Activated B cell treated with CpG ODN at 0.5 μM for 24 hours (primary cell): ENCODE measurements around the gene PRTFDC1. TPM values are rescaled to one million over a fixed set of nuclear protein-coding genes. Genes with fewer than 3 reads are reported as not detected.
"Not testable (repeated sequence)": the region's sequence is repeated elsewhere in the genome, so short reads cannot be mapped to it uniquely, and the experiment has no call there.

Experiments used
- ATAC-seq: fragments of 200-7000 bp; cut with Tn5 transposase; one replicate; pipeline ENCODE4 v1.10.0; 2021; ENCODE audit warnings: low read depth, mild to moderate bottlenecking, moderate library complexity
- CTCF ChIA-PET: fragments of 350-600 bp; sonication (Branson Sonifier 250); formaldehyde crosslinking; loops from one replicate; lab custom pipeline; 2021; ENCODE audit warnings: antibody characterized with exemption; lab: Charles Lee
- POLR2A ChIA-PET: fragments of 350-600 bp; sonication (Branson Sonifier 250); formaldehyde crosslinking; loops from one replicate; lab custom pipeline; 2021; ENCODE audit warnings: antibody characterized with exemption; lab: Charles Lee
- DNase-seq: peaks from one replicate; pipeline ENCODE4 v3.0.0; 2022
- H3K27ac Mint-ChIP-seq: one replicate; pipeline ENCODE4 v1.8.0; 2020; ENCODE audit warnings: mixed read lengths
- H3K27me3 Mint-ChIP-seq: one replicate; pipeline ENCODE4 v1.8.0; 2021; ENCODE audit warnings: mixed read lengths
- H3K36me3 Mint-ChIP-seq: one replicate; pipeline ENCODE4 v1.8.0; 2021; ENCODE audit warnings: low read depth, mixed read lengths
- H3K4me1 Mint-ChIP-seq: one replicate; pipeline ENCODE4 v1.8.0; 2021; ENCODE audit warnings: mixed read lengths
- H3K4me3 Mint-ChIP-seq: one replicate; pipeline ENCODE4 v1.8.0; 2020; ENCODE audit warnings: mild to moderate bottlenecking, mixed read lengths
- H3K9me3 Mint-ChIP-seq: one replicate; pipeline ENCODE4 v1.8.0; 2020; ENCODE audit warnings: mixed read lengths
- intact Hi-C: fragments of 100-400 bp; cut with micrococcal nuclease; formaldehyde crosslinking; loops from one replicate; pipeline ENCODE4 v1.15.1; 2024
- total RNA-seq: library from RNA; stranded (reverse); gene quantifications from 2 replicates; pipeline ENCODE4 v1.2.3, GENCODE V29; 2022
- TF ChIP-seq, protein P1 (sequence below): fragments of 200-600 bp; IDR thresholded peaks from one replicate; pipeline ENCODE4 v1.8.0; 2022; ENCODE audit warnings: antibody characterized with exemption, mild to moderate bottlenecking

PRTFDC1 gene
- total RNA-seq, 1 donor from 2014 or later, result not detected

DNA sequence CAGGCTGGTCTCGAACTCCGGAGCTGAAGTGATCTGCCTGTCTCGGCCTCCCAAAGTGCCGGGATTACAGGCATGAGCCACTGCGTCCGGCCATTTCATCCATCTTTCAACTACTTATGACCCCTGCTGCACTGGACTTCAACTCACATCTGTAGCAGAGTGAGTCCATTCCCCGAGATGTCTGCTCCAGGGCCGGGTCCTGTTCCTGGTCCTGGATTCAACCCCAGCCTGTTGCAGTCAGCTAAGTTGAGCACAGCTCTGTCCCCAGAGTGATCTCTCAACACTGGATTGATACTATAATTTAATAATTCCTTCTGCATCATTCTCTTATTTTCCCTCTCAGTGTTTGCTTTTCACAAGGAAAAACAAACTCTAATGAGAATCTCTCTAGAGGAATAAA, 25.8 kb downstream of the PRTFDC1 start:
- POLR2A ChIA-PET, result no interaction called here
- intact Hi-C loops, result no loop called here
- CTCF ChIA-PET, result no interaction called here

DNA sequence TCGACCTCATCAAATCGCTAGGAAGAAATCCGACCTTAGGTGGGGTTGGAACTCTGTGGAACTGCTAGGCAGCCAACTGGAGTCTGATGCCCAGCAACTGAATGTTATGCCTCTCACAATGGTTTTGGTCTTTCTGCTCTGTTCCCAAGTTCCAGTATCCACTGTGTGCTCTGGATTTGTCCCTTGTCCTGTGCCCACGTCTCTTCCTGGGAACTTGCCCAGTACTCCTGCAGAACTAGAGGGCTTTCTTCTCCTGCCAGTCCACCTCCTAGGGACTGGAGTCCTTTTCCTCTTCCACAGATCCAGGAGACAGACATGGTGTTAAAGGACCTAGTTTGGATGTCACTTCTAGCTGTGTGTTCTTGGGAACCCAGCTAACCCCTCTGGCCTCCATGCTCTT, 26.6 kb downstream of the PRTFDC1 start:
- ChIA-PET CTCF (no interaction called here), POLR2A (no interaction called here)
- no peak for DNase-seq
- intact Hi-C loops, result no loop called here
- ATAC-seq, result no peak
- Mint-ChIP-seq H3K9me3 (peaks cover 9% of the 10 kb centered on the region), H3K36me3 (peaks cover 6% of the 10 kb centered on the region), H3K4me3 (no peak overlapping the region), H3K27me3 (no peaks in the 10 kb centered on the region), H3K27ac (no peak overlapping the region), H3K4me1 (peaks cover 17% of the 10 kb centered on the region)
- TF ChIP-seq, protein P1, sequence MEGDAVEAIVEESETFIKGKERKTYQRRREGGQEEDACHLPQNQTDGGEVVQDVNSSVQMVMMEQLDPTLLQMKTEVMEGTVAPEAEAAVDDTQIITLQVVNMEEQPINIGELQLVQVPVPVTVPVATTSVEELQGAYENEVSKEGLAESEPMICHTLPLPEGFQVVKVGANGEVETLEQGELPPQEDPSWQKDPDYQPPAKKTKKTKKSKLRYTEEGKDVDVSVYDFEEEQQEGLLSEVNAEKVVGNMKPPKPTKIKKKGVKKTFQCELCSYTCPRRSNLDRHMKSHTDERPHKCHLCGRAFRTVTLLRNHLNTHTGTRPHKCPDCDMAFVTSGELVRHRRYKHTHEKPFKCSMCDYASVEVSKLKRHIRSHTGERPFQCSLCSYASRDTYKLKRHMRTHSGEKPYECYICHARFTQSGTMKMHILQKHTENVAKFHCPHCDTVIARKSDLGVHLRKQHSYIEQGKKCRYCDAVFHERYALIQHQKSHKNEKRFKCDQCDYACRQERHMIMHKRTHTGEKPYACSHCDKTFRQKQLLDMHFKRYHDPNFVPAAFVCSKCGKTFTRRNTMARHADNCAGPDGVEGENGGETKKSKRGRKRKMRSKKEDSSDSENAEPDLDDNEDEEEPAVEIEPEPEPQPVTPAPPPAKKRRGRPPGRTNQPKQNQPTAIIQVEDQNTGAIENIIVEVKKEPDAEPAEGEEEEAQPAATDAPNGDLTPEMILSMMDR, result no peak

More for the DNA sequence above, 25.8 kb downstream of the PRTFDC1 start:
- ATAC-seq (no peak), DNase-seq (no peak)
- TF ChIP-seq, protein P1, result no peak
- Mint-ChIP-seq H3K27ac (no peak overlapping the region), H3K4me3 (no peak overlapping the region), H3K9me3 (peaks cover 9% of the 10 kb centered on the region), H3K27me3 (no peaks in the 10 kb centered on the region), H3K4me1 (peaks cover 17% of the 10 kb centered on the region), H3K36me3 (peaks cover 6% of the 10 kb centered on the region)

- CTCF ChIA-PET, H3K27me3 Mint-ChIP-seq: not testable (repeated sequence)
Observed at GRCh38 chr10:24924483-24924882, 27.9 kb downstream of the PRTFDC1 start.

GRCh38 chr10:24922222-24922868, 30.1 kb downstream of the PRTFDC1 start:
- H3K27me3 Mint-ChIP-seq, H3K27ac Mint-ChIP-seq, DNase-seq, POLR2A ChIA-PET, H3K36me3 Mint-ChIP-seq, H3K4me1 Mint-ChIP-seq, H3K4me3 Mint-ChIP-seq, intact Hi-C loops, ATAC-seq, CTCF ChIA-PET: not testable (repeated sequence)
- peaks cover 11% of the 10 kb centered on the region for H3K9me3 Mint-ChIP-seq

More at GRCh38 chr10:24924483-24924882, 27.9 kb downstream of the PRTFDC1 start:
- peaks cover 11% of the 10 kb centered on the region for H3K9me3 Mint-ChIP-seq
- H3K4me1 Mint-ChIP-seq, POLR2A ChIA-PET, DNase-seq, H3K36me3 Mint-ChIP-seq, H3K27ac Mint-ChIP-seq, ATAC-seq, intact Hi-C loops, H3K4me3 Mint-ChIP-seq: not testable (repeated sequence)

DNA sequence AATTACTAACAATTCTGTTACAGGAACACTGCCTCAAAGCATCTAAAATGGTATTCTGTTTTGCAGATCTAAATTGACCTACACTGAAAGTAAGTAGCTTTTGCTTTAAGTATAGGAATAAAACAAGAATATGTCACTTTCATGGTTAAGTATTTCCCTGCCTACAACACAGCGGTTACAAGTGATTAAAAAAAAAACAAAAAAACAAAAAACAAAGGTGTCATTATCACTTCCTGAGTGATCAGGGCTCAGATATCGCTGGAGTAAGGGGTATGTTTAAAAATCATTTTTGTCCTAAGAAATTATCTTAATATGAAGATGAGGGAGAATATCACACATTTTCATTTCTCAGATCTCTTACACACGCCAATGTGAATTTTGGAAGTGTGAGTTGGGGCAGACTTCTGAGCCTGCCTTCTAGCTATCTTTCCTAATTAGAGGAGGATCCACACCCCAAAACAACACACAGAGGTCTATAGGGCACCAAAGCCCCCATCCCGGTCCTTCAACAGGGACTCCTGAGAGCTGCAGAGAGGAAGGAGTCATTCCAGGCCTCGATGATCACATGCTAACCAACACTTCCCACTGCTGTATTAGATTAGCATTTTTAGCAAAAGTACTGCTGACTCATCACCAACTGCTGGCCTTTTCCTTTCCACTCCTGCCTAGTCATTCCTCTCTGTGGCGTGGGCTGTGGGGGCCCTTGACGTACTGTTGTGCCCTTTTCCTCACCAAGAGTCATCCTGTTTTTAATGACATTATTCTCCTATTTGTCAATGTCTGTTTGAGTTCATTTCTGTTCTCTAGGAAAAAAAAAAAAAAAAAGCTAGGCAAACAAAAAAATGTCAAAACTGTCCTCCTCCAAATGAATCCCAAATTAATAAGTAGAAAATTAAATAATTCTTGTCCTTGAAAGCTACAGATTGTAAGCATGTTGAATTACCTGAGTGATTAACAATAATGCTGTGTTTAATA, 31.2 kb downstream of the PRTFDC1 start:
- TF ChIP-seq, protein P1, result no peak
- intact Hi-C loops, result no loop called here
- Mint-ChIP-seq H3K27ac (no peak overlapping the region), H3K27me3 (no peaks in the 10 kb centered on the region), H3K4me3 (no peak overlapping the region), H3K4me1 (no peaks in the 10 kb centered on the region), H3K9me3 (peaks cover 11% of the 10 kb centered on the region), H3K36me3 (peaks cover 6% of the 10 kb centered on the region)
- ChIA-PET POLR2A (no interaction called here), CTCF (no interaction called here)
- no peak for DNase-seq
- no peak for ATAC-seq

DNA sequence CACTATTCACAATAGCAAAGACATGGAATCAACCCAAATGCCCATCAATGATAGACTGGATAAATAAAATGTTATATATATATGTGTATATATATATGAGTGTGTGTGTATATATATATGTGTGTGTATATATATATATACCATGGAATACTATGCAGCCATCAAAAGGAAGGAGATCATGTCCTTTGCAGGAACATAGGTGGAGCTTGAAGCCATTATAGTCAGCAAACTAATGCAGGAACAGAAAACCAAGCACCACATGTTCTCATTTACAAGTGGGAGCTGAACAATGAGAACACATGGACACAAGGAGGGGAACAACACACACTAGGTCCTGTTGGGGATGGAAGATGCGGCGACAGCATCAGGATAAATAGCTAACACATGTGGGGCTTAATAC, 32.2 kb downstream of the PRTFDC1 start:
- H3K36me3 Mint-ChIP-seq, ATAC-seq, POLR2A ChIA-PET, H3K27me3 Mint-ChIP-seq, DNase-seq, H3K27ac Mint-ChIP-seq, H3K4me3 Mint-ChIP-seq, H3K4me1 Mint-ChIP-seq, intact Hi-C loops, CTCF ChIA-PET: not testable (repeated sequence)
- peaks cover 11% of the 10 kb centered on the region for H3K9me3 Mint-ChIP-seq

DNA sequence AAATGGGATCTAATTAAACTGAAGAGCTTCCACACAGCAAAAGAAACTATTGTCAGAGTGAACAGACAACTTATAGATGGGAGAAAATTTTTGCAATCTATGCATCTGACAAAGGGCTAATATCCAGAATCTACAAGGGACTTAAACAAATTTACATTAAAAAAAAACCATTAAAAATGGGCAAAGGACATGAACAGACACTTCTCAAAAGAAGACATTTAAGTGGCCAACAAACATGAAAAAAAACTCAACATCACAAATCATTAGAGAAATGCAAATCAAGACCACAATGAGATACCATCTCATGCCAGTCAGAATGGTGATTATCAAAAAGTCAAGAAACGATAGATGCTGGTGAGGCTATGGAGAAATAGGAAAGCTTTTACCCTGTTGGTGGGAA, 32.8 kb downstream of the PRTFDC1 start:
- H3K27me3 Mint-ChIP-seq, POLR2A ChIA-PET, H3K4me1 Mint-ChIP-seq, H3K4me3 Mint-ChIP-seq, CTCF ChIA-PET, H3K27ac Mint-ChIP-seq, ATAC-seq, H3K36me3 Mint-ChIP-seq, DNase-seq: not testable (repeated sequence)
- peaks cover 11% of the 10 kb centered on the region for H3K9me3 Mint-ChIP-seq
- intact Hi-C loops, result loop anchor here (5.0 kb wide), 1 partner anchor 33 kb away; the partner anchor contains the start of gene PRTFDC1
